K562 (cell line): ENCODE measurements around the gene PLD6. TPM values are rescaled to one million over a fixed set of nuclear protein-coding genes. Genes with fewer than 3 reads are reported as not detected.
A peak's percentile ranks its signal among the peaks of the same experiment; 100 is the strongest.

ENCODE experiments used
- CCAR2 ChIP-seq: fragments of 200-400 bp; formaldehyde crosslinking; IDR thresholded peaks from 2 replicates; pipeline ENCODE4 v1.6.1; 2017; ENCODE audit warnings: mild to moderate bottlenecking, low read depth, low read length
- COPS2 ChIP-seq: fragments of 450-650 bp; conservative IDR thresholded peaks from 2 replicates; pipeline ENCODE4 v1.6.1; 2016; ENCODE audit warnings: mild to moderate bottlenecking, moderate library complexity
- GTF2F1 ChIP-seq: IDR thresholded peaks from 2 replicates; pipeline ENCODE4 v1.6.1; 2011; ENCODE audit warnings: low read depth, low read length, improper control_type of control experiment
- HLTF ChIP-seq: fragments of 450-650 bp; IDR thresholded peaks from 2 replicates; pipeline ENCODE4 v1.6.1; 2016
- MBD2 ChIP-seq: sonication (generic); IDR thresholded peaks from 2 replicates; pipeline ENCODE4 v1.6.1; 2016; ENCODE audit warnings: low read depth, borderline replicate concordance
- NR4A1 ChIP-seq, 2 experiments: fragments of 250-450 bp in 1 of 2; fragments of 450-650 bp in 1 of 2; sonication (Bioruptor Pico) in 1 of 2; IDR thresholded peaks; 2 replicates each; pipeline versions ENCODE4 v1.4.0 to v1.6.1; 2016 to 2020; ENCODE audit warnings: mild to moderate bottlenecking in 2 of 2, missing compliant biosample characterization in 1 of 2, missing genetic modification characterization in 1 of 2, moderate library complexity in 1 of 2
- PHB ChIP-seq: fragments of 250-450 bp; sonication (Bioruptor Pico); IDR thresholded peaks from 2 replicates; pipeline ENCODE4 v1.5.0; 2021
- RBM15 ChIP-seq: fragments of 200-400 bp; formaldehyde crosslinking; IDR thresholded peaks from 2 replicates; pipeline ENCODE4 v1.6.1; 2018; ENCODE audit warnings: mild to moderate bottlenecking, low read length, moderate library complexity; ENCODE audit not compliant: insufficient read depth
- SMARCB1 ChIP-seq: IDR thresholded peaks from 2 replicates; pipeline ENCODE4 v1.6.1; 2011; ENCODE audit warnings: improper control_type of control experiment, low read depth; ENCODE audit not compliant: insufficient read length
- SNRNP70 ChIP-seq: fragments of 200-400 bp; formaldehyde crosslinking; optimal IDR thresholded peaks from 2 replicates; pipeline ENCODE3; 2017; ENCODE audit warnings: low read depth, low read length
- TEAD1 ChIP-seq, 2 experiments: fragments of 450-650 bp in 1 of 2; sonication (generic) in 1 of 2; formaldehyde crosslinking; IDR thresholded peaks; 2 replicates each; pipeline versions ENCODE4 v1.4.0 to v1.8.0; 2020 to 2022; ENCODE audit warnings: mild to moderate bottlenecking in 2 of 2, missing genetic modification reagents in 1 of 2
- TRIM24 ChIP-seq, 2 experiments: fragments of 450-650 bp; IDR thresholded peaks; 2 replicates each; pipeline ENCODE4 v1.6.1; 2016
- YY1 ChIP-seq, 3 experiments: IDR thresholded peaks; 2 replicates each; pipeline ENCODE4 v1.6.1; 2011; ENCODE audit warnings: low read length in 2 of 3, mild to moderate bottlenecking in 2 of 3, moderate library complexity in 2 of 3, borderline replicate concordance in 1 of 3, control low read depth in 1 of 3, low read depth in 1 of 3; ENCODE audit not compliant: insufficient read depth in 3 of 3, insufficient replicate concordance in 2 of 3, control insufficient read depth in 1 of 3, insufficient read length in 1 of 3; ENCODE audit errors: extremely low read depth in 1 of 3
- ZNF696 ChIP-seq: fragments of 250-450 bp; sonication (Bioruptor Pico); conservative IDR thresholded peaks from 2 replicates; pipeline ENCODE4 v1.4.0; 2020; ENCODE audit warnings: mild to moderate bottlenecking, moderate library complexity
- ZSCAN32 ChIP-seq: fragments of 450-650 bp; formaldehyde crosslinking; IDR thresholded peaks from 2 replicates; pipeline ENCODE4 v1.4.0; 2020; ENCODE audit warnings: mild to moderate bottlenecking, moderate library complexity
- polyA plus RNA-seq, 8 experiments: library from polyadenylated mRNA; depleted of rRNA in 4 of 8; stranded (reverse) in 5 of 8; unstranded in 3 of 8; fragments of >200 nt; fragmentation: Nextera tagmentation in 2 of 8; fragmentation: Illumina TruSeq in 1 of 8; extraction: Ambion mirVana in 2 of 8; extraction: Trizol in 1 of 8; gene quantifications; 2 replicates each; pipeline versions ENCODE4 v1.2.1 to v1.2.3, GENCODE V29; 2011 to 2014; ENCODE audit warnings: inconsistent platforms in 1 of 8, missing spikeins in 1 of 8
- total RNA-seq, 7 experiments: library from RNA; depleted of rRNA in 6 of 7; stranded (reverse); fragments of >200 nt in 6 of 7; fragmentation: Illumina TruSeq in 2 of 7; extraction: Trizol in 2 of 7; gene quantifications; 2 replicates each; pipeline versions ENCODE4 v1.2.1 to v1.2.3, GENCODE V29; 2011 to 2021; ENCODE audit warnings: low replicate concordance in 1 of 7
- TF ChIP-seq, protein P1 (sequence below): fragments of 250-450 bp; sonication (Bioruptor Pico); IDR thresholded peaks from 2 replicates; pipeline ENCODE4 v1.5.0; 2021; ENCODE audit warnings: mild to moderate bottlenecking, borderline replicate concordance
- TF ChIP-seq, protein P2 (sequence below): fragments of 250-450 bp; sonication (Bioruptor Pico); IDR thresholded peaks from 2 replicates; pipeline ENCODE4 v1.8.0; 2021; ENCODE audit warnings: mild to moderate bottlenecking, moderate library complexity
- TF ChIP-seq, protein P3 (sequence below): sonication (generic); formaldehyde crosslinking; IDR thresholded peaks from 2 replicates; pipeline ENCODE4 v1.8.0; 2022; ENCODE audit warnings: mild to moderate bottlenecking, missing genetic modification reagents, borderline replicate concordance
- TF ChIP-seq, protein P4 (sequence below): fragments of 450-650 bp; IDR thresholded peaks from 2 replicates; pipeline ENCODE4 v1.6.1; 2016; ENCODE audit warnings: borderline replicate concordance

The PLD6 gene
- total and polyA plus RNA-seq, 9 of the 15 experiments (the other 6 are each of a cell fraction or from before 2014, with no cell fraction given): 3.6 to 15.6 (median 10.0) TPM

GRCh38 chr17:17206124-17206912 is at the start of gene PLD6 (continued):
- TF ChIP-seq, protein P1, sequence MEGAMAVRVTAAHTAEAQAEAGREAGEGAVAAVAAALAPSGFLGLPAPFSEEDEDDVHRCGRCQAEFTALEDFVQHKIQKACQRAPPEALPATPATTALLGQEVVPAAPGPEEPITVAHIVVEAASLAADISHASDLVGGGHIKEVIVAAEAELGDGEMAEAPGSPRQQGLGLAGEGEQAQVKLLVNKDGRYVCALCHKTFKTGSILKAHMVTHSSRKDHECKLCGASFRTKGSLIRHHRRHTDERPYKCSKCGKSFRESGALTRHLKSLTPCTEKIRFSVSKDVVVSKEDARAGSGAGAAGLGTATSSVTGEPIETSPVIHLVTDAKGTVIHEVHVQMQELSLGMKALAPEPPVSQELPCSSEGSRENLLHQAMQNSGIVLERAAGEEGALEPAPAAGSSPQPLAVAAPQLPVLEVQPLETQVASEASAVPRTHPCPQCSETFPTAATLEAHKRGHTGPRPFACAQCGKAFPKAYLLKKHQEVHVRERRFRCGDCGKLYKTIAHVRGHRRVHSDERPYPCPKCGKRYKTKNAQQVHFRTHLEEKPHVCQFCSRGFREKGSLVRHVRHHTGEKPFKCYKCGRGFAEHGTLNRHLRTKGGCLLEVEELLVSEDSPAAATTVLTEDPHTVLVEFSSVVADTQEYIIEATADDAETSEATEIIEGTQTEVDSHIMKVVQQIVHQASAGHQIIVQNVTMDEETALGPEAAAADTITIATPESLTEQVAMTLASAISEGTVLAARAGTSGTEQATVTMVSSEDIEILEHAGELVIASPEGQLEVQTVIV: no peak
- TF ChIP-seq TEAD1 (CRISPR knock-in tag; IDR thresholded peaks at IDR 0.05) (peak in 1 of 2 experiments; percentile 86; a peak in 2 of 4 replicates), COPS2 (no peak), CCAR2 (no peak), SNRNP70 (no peak), TRIM24 (IDR thresholded peaks at IDR 0.05) (peak in 1 of 2 experiments; percentile 32; a peak in 1 of 4 replicates), GTF2F1 (no peak), SMARCB1 (no peak), NR4A1 (CRISPR knock-in tag; IDR thresholded peaks at IDR 0.05) (no peak), NR4A1 (tag; IDR thresholded peaks at IDR 0.05) (no peak), RBM15 (no peak), YY1 (IDR thresholded peaks at IDR 0.05; ENCODE audit: borderline replicate concordance in 1 of 3, control insufficient read depth in 1 of 3, extremely low read depth in 1 of 3, insufficient read depth in 3 of 3, insufficient read length in 1 of 3, insufficient replicate concordance in 2 of 3, low read depth in 1 of 3, low read length in 2 of 3) (peak in 1 of 3 experiments; percentile 23), MBD2 (no peak), PHB (no peak), ZNF696 (CRISPR knock-in tag) (no peak), HLTF (no peak), ZSCAN32 (CRISPR knock-in tag) (no peak)
- TF ChIP-seq, protein P2, sequence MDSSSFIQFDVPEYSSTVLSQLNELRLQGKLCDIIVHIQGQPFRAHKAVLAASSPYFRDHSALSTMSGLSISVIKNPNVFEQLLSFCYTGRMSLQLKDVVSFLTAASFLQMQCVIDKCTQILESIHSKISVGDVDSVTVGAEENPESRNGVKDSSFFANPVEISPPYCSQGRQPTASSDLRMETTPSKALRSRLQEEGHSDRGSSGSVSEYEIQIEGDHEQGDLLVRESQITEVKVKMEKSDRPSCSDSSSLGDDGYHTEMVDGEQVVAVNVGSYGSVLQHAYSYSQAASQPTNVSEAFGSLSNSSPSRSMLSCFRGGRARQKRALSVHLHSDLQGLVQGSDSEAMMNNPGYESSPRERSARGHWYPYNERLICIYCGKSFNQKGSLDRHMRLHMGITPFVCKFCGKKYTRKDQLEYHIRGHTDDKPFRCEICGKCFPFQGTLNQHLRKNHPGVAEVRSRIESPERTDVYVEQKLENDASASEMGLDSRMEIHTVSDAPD (CRISPR knock-in tag): no peak
- TF ChIP-seq, protein P3, sequence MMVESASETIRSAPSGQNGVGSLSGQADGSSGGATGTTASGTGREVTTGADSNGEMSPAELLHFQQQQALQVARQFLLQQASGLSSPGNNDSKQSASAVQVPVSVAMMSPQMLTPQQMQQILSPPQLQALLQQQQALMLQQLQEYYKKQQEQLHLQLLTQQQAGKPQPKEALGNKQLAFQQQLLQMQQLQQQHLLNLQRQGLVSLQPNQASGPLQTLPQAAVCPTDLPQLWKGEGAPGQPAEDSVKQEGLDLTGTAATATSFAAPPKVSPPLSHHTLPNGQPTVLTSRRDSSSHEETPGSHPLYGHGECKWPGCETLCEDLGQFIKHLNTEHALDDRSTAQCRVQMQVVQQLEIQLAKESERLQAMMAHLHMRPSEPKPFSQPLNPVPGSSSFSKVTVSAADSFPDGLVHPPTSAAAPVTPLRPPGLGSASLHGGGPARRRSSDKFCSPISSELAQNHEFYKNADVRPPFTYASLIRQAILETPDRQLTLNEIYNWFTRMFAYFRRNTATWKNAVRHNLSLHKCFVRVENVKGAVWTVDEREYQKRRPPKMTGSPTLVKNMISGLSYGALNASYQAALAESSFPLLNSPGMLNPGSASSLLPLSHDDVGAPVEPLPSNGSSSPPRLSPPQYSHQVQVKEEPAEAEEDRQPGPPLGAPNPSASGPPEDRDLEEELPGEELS (CRISPR knock-in tag): 0 out of 2 replicates have a peak, but pooled peaks have one; percentile 84
- TF ChIP-seq, protein P4, sequence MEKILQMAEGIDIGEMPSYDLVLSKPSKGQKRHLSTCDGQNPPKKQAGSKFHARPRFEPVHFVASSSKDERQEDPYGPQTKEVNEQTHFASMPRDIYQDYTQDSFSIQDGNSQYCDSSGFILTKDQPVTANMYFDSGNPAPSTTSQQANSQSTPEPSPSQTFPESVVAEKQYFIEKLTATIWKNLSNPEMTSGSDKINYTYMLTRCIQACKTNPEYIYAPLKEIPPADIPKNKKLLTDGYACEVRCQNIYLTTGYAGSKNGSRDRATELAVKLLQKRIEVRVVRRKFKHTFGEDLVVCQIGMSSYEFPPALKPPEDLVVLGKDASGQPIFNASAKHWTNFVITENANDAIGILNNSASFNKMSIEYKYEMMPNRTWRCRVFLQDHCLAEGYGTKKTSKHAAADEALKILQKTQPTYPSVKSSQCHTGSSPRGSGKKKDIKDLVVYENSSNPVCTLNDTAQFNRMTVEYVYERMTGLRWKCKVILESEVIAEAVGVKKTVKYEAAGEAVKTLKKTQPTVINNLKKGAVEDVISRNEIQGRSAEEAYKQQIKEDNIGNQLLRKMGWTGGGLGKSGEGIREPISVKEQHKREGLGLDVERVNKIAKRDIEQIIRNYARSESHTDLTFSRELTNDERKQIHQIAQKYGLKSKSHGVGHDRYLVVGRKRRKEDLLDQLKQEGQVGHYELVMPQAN: peak; percentile 89
